Measurements from ENCODE around the gene IDE. TPM values are rescaled to one million over a fixed set of nuclear protein-coding genes. Genes with fewer than 3 reads are reported as not detected.
A peak's percentile ranks its signal among the peaks of the same experiment; 100 is the strongest.

Gene IDE
- total and polyA plus RNA-seq, 2 of the 13 experiments (the other 11 are each of a cell fraction or from before 2014, with no cell fraction given), result 16.1 to 52.1 TPM

GRCh38 chr10:92591550-92592022 is 17.7 kb upstream of the IDE start (continued):
- TF ChIP-seq THAP9 (CRISPR knock-in tag; IDR thresholded peaks at IDR 0.05; ENCODE audit: borderline replicate concordance) (no peak), THYN1 (CRISPR knock-in tag; IDR thresholded peaks at IDR 0.05; ENCODE audit: borderline replicate concordance, low read depth) (no peak), MXD1 (CRISPR knock-in tag; IDR thresholded peaks at IDR 0.05) (no peak), MEIS2 (CRISPR knock-in tag; IDR thresholded peaks at IDR 0.05) (peak; percentile 59), ZNF343 (CRISPR knock-in tag; IDR thresholded peaks at IDR 0.05) (peak; percentile 84; the same call in 1 of the 2 replicates), ZNF703 (CRISPR knock-in tag; IDR thresholded peaks at IDR 0.05; ENCODE audit: borderline replicate concordance) (0 out of 2 replicates have a peak, but pooled peaks have one; percentile 59), BRCA1 (CRISPR knock-in tag; IDR thresholded peaks at IDR 0.05) (peak; percentile 92), MXD4 (CRISPR knock-in tag; IDR thresholded peaks at IDR 0.05) (peak; percentile 36; the same call in 1 of the 2 replicates), PHF21A (CRISPR knock-in tag; IDR thresholded peaks at IDR 0.05) (peak; percentile 79), ZBTB33 (CRISPR knock-in tag; IDR thresholded peaks at IDR 0.05) (0 out of 2 replicates have a peak, but pooled peaks have one; percentile 36), ZNF816 (CRISPR knock-in tag; IDR thresholded peaks at IDR 0.05; ENCODE audit: borderline replicate concordance) (no peak), ZNF510 (CRISPR knock-in tag; IDR thresholded peaks at IDR 0.05; ENCODE audit: low read depth) (0 out of 2 replicates have a peak, but pooled peaks have one; percentile 53), ZNF839 (CRISPR knock-in tag; IDR thresholded peaks at IDR 0.05; ENCODE audit: borderline replicate concordance) (no peak), ZFP37 (CRISPR knock-in tag; IDR thresholded peaks at IDR 0.05; ENCODE audit: borderline replicate concordance) (peak; percentile 65; the same call in 1 of the 2 replicates), ZSCAN5A (CRISPR knock-in tag; IDR thresholded peaks at IDR 0.05; ENCODE audit: borderline replicate concordance) (no peak), FOXC1 (CRISPR knock-in tag; IDR thresholded peaks at IDR 0.05; ENCODE audit: borderline replicate concordance) (no peak), EED (CRISPR knock-in tag; IDR thresholded peaks at IDR 0.05) (no peak), MIER3 (CRISPR knock-in tag; IDR thresholded peaks at IDR 0.05; ENCODE audit: borderline replicate concordance) (peak; percentile 62), MYC (CRISPR knock-in tag; IDR thresholded peaks at IDR 0.05; ENCODE audit: borderline replicate concordance) (peak; percentile 91), NFATC3 (CRISPR knock-in tag; IDR thresholded peaks at IDR 0.05) (no peak), SUZ12 (IDR thresholded peaks at IDR 0.05; ENCODE audit: low read depth, low read length) (no peak; the same call in 1 of the 2 replicates), ZNF430 (CRISPR knock-in tag; IDR thresholded peaks at IDR 0.05) (peak; percentile 56; the same call in 1 of the 2 replicates), PRPF4 (IDR thresholded peaks at IDR 0.05; ENCODE audit: low read depth, low read length, poor library complexity, severe bottlenecking) (no peak)

All from HepG2 (cell line).